K562 (cell line): ENCODE measurements around the gene ITPR1. TPM values are rescaled to one million over a fixed set of nuclear protein-coding genes. Genes with fewer than 3 reads are reported as not detected.

Experiments used
- ATAC-seq: fragments of 200-7000 bp; cut with Tn5 transposase; 3 replicates; pipeline ENCODE4 v1.9.1; 2020; ENCODE audit warnings: moderate library complexity
- BruUV-seq: library from RNA; stranded (reverse); fragments of 400-500 nt; replicated peaks from 2 replicates; lab custom pipeline; 2021; lab: Mats Ljungman, UMichigan
- CTCF ChIA-PET: fragments of 300-600 bp; formaldehyde crosslinking; extraction: SDS; loops from one replicate; lab custom pipeline; 2021; ENCODE audit warnings: low intra/inter-chr PET ratio; lab: Yijun Ruan, JAX
- POLR2A ChIA-PET: fragments of 300-600, 350-650 bp; sonication (Branson Sonifier 250); formaldehyde crosslinking; extraction: SDS; loops from one replicate; lab custom pipeline; 2021; ENCODE audit warnings: antibody characterized with exemption, inconsistent platforms; lab: Yijun Ruan, JAX
- DNase-seq, 4 experiments: peaks; one replicate each; pipeline versions ENCODE4 v3.0.0 to v3.0.0-alpha.2; 2011 to 2018; ENCODE audit warnings: low spot score in 3 of 4, mixed read lengths in 3 of 4; ENCODE audit errors: extremely low read depth in 1 of 4
- FAIRE-seq: peaks from 2 replicates; lab custom pipeline; 2011; peaks lifted over from hg19 to GRCh38; lab: Jason Lieb, UNC
- H2AFZ ChIP-seq: 2 replicates; pipeline ENCODE4 v1.6.0; 2011; ENCODE audit warnings: low read depth, low read length, control low read depth, inconsistent platforms
- H3K27ac ChIP-seq: fragments of 200-600 bp; 3 replicates; pipeline ENCODE4 v1.8.0; 2011; ENCODE audit warnings: low read depth, mild to moderate bottlenecking, control low read depth, inconsistent platforms, low read length, moderate library complexity, mixed read lengths; ENCODE audit errors: extremely low read depth
- H3K27me3 ChIP-seq, 2 experiments: fragments of 300-600 bp in 1 of 2; 2 replicates in 1 of 2; 3 replicates in 1 of 2; pipeline versions ENCODE4 v1.6.0 to v1.8.0; 2011; ENCODE audit warnings: inconsistent platforms in 2 of 2, low read length in 2 of 2, mild to moderate bottlenecking in 1 of 2, mixed read lengths in 1 of 2, moderate library complexity in 1 of 2; ENCODE audit not compliant: control insufficient read depth in 2 of 2, insufficient read depth in 2 of 2
- H3K36me3 ChIP-seq: fragments of 300-600 bp; 3 replicates; pipeline ENCODE4 v1.8.0; 2011; ENCODE audit warnings: mild to moderate bottlenecking, low read length, inconsistent platforms; ENCODE audit not compliant: control insufficient read depth, insufficient read depth
- H3K4me1 ChIP-seq, 2 experiments: fragments of 200-600 bp in 1 of 2; replicated peaks in 1 of 2; 2 replicates in 1 of 2; 3 replicates in 1 of 2; pipeline versions ENCODE4 v1.5.1 to v1.8.0; 2011; ENCODE audit warnings: inconsistent platforms in 2 of 2, low read length in 2 of 2, mild to moderate bottlenecking in 1 of 2, mixed read lengths in 1 of 2, moderate library complexity in 1 of 2; ENCODE audit not compliant: control insufficient read depth in 2 of 2, insufficient read depth in 2 of 2
- H3K4me2 ChIP-seq: 2 replicates; pipeline ENCODE4 v1.6.1; 2011; ENCODE audit warnings: low read length, control low read depth, inconsistent platforms, mixed read lengths; ENCODE audit not compliant: insufficient read depth
- H3K4me3 ChIP-seq: fragments of 200-600 bp; sonication (generic), shearing (Covaris generic); 2 replicates; pipeline ENCODE4 v1.5.1; 2016; ENCODE audit warnings: control low read depth, inconsistent platforms
- H3K79me2 ChIP-seq: fragments of 200-600 bp; 3 replicates; pipeline ENCODE4 v1.8.0; 2011; ENCODE audit warnings: low read length, inconsistent platforms; ENCODE audit not compliant: control insufficient read depth, insufficient read depth
- H3K9ac ChIP-seq, 2 experiments: 2 replicates each; pipeline versions ENCODE4 v1.6.0 to v1.6.1; 2011; ENCODE audit warnings: low read depth in 2 of 2, low read length in 2 of 2, control low read depth in 1 of 2, inconsistent platforms in 1 of 2, mild to moderate bottlenecking in 1 of 2, mixed read lengths in 1 of 2; ENCODE audit not compliant: insufficient read depth in 1 of 2
- H3K9me1 ChIP-seq: one replicate; pipeline ENCODE4 v1.6.0; 2011; ENCODE audit warnings: inconsistent platforms, mild to moderate bottlenecking, low read length, moderate library complexity; ENCODE audit not compliant: control insufficient read depth, insufficient read depth
- H3K9me3 ChIP-seq: replicated peaks from 2 replicates; pipeline ENCODE4 v1.5.1; 2011; ENCODE audit warnings: low read depth, low read length, inconsistent platforms; ENCODE audit not compliant: control insufficient read depth, insufficient read depth
- H4K20me1 ChIP-seq: replicated peaks from 2 replicates; pipeline ENCODE4 v1.6.1; 2011; ENCODE audit warnings: low read length, inconsistent platforms, mixed read lengths; ENCODE audit not compliant: control insufficient read depth, insufficient read depth
- AFF1 ChIP-seq, 2 experiments: fragments of 450-650 bp; IDR thresholded peaks; 2 replicates each; pipeline ENCODE4 v1.6.1; 2018; ENCODE audit warnings: mild to moderate bottlenecking in 2 of 2, low read depth in 1 of 2; ENCODE audit not compliant: partially characterized antibody in 2 of 2
- CEBPG ChIP-seq, 3 experiments: fragments of 200-800 bp in 1 of 3; sonication (Bioruptor generic) in 1 of 3; sonication (generic) in 1 of 3; formaldehyde crosslinking in 1 of 3; IDR thresholded peaks in 2 of 3; conservative IDR thresholded peaks in 1 of 3; 2 replicates each; pipeline versions ENCODE4 v1.6.1 to v1.8.0; 2016 to 2022; ENCODE audit warnings: missing compliant biosample characterization in 2 of 3, missing genetic modification characterization in 2 of 3, mild to moderate bottlenecking in 1 of 3, missing genetic modification reagents in 1 of 3
- CXXC5 ChIP-seq: fragments of 250-450 bp; sonication (Bioruptor Pico); IDR thresholded peaks from 2 replicates; pipeline ENCODE4 v1.8.0; 2022; ENCODE audit warnings: inconsistent platforms, mild to moderate bottlenecking, moderate library complexity
- NFRKB ChIP-seq: fragments of 450-650 bp; IDR thresholded peaks from 2 replicates; pipeline ENCODE4 v1.6.1; 2016; ENCODE audit warnings: low read depth
- NR2C2 ChIP-seq, 2 experiments: fragments of 200-800 bp in 1 of 2; sonication (Bioruptor generic) in 1 of 2; sonication (generic) in 1 of 2; formaldehyde crosslinking in 1 of 2; IDR thresholded peaks; 2 replicates each; pipeline versions ENCODE4 v1.6.1 to v1.8.0; 2016 to 2022; ENCODE audit warnings: mild to moderate bottlenecking in 1 of 2, missing compliant biosample characterization in 1 of 2, missing genetic modification characterization in 1 of 2, missing genetic modification reagents in 1 of 2
- NR4A1 ChIP-seq, 2 experiments: fragments of 250-450 bp in 1 of 2; fragments of 450-650 bp in 1 of 2; sonication (Bioruptor Pico) in 1 of 2; IDR thresholded peaks; 2 replicates each; pipeline versions ENCODE4 v1.4.0 to v1.6.1; 2016 to 2020; ENCODE audit warnings: mild to moderate bottlenecking in 2 of 2, missing compliant biosample characterization in 1 of 2, missing genetic modification characterization in 1 of 2, moderate library complexity in 1 of 2
- RBFOX2 ChIP-seq: fragments of 200-400 bp; formaldehyde crosslinking; IDR thresholded peaks from 2 replicates; pipeline ENCODE4 v1.6.1; 2017; ENCODE audit warnings: low read depth, mild to moderate bottlenecking, low read length, moderate library complexity
- SOX6 ChIP-seq: fragments of 450-650 bp; IDR thresholded peaks from 2 replicates; pipeline ENCODE4 v1.6.1; 2014; ENCODE audit warnings: mild to moderate bottlenecking
- ZKSCAN3 ChIP-seq: fragments of 250-450 bp; sonication (Bioruptor Pico); IDR thresholded peaks from 2 replicates; pipeline ENCODE4 v1.4.0; 2020
- ZNF165 ChIP-seq: fragments of 250-450 bp; sonication (Bioruptor Pico); IDR thresholded peaks from 2 replicates; pipeline ENCODE4 v1.4.0; 2020; ENCODE audit warnings: borderline replicate concordance
- WGBS: fragments of 100-300 bp; shearing (Covaris generic); methylation state at CpG from one replicate; pipeline ENCODE4 v1.1.6; 2016; ENCODE audit warnings: low coverage, mixed read lengths; ENCODE audit not compliant: insufficient coverage; ENCODE audit errors: missing lambda C conversion rate; 5-methylcytosine and 5-hydroxymethylcytosine counted together
- in situ Hi-C: fragments of 300-500 bp; cut with MboI; formaldehyde crosslinking; loops from 4 replicates; pipeline ENCODE4 v1.15.0; 2018; ENCODE audit warnings: inconsistent platforms, mixed read lengths
- intact Hi-C: fragments of 100-400 bp; cut with micrococcal nuclease; formaldehyde crosslinking; loops from 2 replicates; pipeline ENCODE4 v1.14.2; 2022
- polyA plus RNA-seq, 8 experiments: library from polyadenylated mRNA; depleted of rRNA in 4 of 8; stranded (reverse) in 5 of 8; unstranded in 3 of 8; fragments of >200 nt; fragmentation: Nextera tagmentation in 2 of 8; fragmentation: Illumina TruSeq in 1 of 8; extraction: Ambion mirVana in 2 of 8; extraction: Trizol in 1 of 8; gene quantifications; 2 replicates each; pipeline versions ENCODE4 v1.2.1 to v1.2.3, GENCODE V29; 2011 to 2014; ENCODE audit warnings: inconsistent platforms in 1 of 8, missing spikeins in 1 of 8
- total RNA-seq, 7 experiments: library from RNA; depleted of rRNA in 6 of 7; stranded (reverse); fragments of >200 nt in 6 of 7; fragmentation: Illumina TruSeq in 2 of 7; extraction: Trizol in 2 of 7; gene quantifications; 2 replicates each; pipeline versions ENCODE4 v1.2.1 to v1.2.3, GENCODE V29; 2011 to 2021; ENCODE audit warnings: low replicate concordance in 1 of 7
- TF ChIP-seq, protein P1 (sequence below): fragments of 250-450 bp; sonication (Bioruptor Pico); IDR thresholded peaks from 2 replicates; pipeline ENCODE4 v1.5.1; 2021; ENCODE audit warnings: mild to moderate bottlenecking
- TF ChIP-seq, protein P2 (sequence below): sonication (generic); formaldehyde crosslinking; IDR thresholded peaks from 2 replicates; pipeline ENCODE4 v1.8.1; 2022; ENCODE audit warnings: missing genetic modification reagents

ITPR1 gene
- total and polyA plus RNA-seq, 9 of the 15 experiments (the other 6 are each of a cell fraction or from before 2014, with no cell fraction given): 22.4 to 40.0 (median 27.4) TPM

DNA sequence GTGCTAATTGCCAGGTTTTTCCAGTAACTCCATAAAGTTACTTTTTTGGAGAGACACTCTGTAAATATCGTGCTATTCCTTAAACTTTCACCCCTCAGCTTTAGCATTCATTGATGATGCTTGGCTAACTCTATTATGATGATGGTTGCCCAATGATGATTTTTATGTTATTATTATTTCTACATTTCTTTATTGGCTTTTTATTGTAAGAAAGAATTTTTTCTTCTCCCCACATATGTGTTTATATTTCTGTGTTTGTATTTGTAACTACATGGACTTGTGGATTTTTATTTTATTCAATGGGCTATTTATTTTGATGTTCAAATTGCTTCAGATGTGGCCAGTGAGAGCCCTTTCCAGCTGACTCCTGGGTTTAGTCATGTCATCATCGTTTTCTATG lies 323.6 kb downstream of the ITPR1 start:
- FAIRE-seq: no peak
- no peaks in the 10 kb centered on the region for H4K20me1 ChIP-seq

More for the DNA sequence above, 323.6 kb downstream of the ITPR1 start:
- WGBS: 4% methylated on average over 2 of the region's 2 CpGs
- POLR2A ChIA-PET: interaction anchor here (0.7 to 4.9 kb wide), 10 partner anchors 10 to 342 kb away, joined by 3 to 61 read pairs (median 3); no protein-coding TSS in a partner anchor
- in situ Hi-C loops (loop anchor here (5.0 kb wide), 1 partner anchor 161 kb away; the partner anchor contains the start of gene BHLHE40), intact Hi-C loops (no loop called here)
- no peak for TF ChIP-seq ZKSCAN3 (CRISPR knock-in tag)
- 0 out of 2 replicates have a peak, but pooled peaks have one; percentile 13 for TF ChIP-seq NFRKB
- peak; percentile 4; the same call in 1 of the 2 replicates for TF ChIP-seq SOX6
- no peak for TF ChIP-seq NR2C2 (CRISPR knock-in tag; IDR thresholded peaks at IDR 0.05)
- TF ChIP-seq NR2C2 (tag; IDR thresholded peaks at IDR 0.05): peak; percentile 50
- TF ChIP-seq ZNF165 (CRISPR knock-in tag): no peak
- TF ChIP-seq, protein P1, sequence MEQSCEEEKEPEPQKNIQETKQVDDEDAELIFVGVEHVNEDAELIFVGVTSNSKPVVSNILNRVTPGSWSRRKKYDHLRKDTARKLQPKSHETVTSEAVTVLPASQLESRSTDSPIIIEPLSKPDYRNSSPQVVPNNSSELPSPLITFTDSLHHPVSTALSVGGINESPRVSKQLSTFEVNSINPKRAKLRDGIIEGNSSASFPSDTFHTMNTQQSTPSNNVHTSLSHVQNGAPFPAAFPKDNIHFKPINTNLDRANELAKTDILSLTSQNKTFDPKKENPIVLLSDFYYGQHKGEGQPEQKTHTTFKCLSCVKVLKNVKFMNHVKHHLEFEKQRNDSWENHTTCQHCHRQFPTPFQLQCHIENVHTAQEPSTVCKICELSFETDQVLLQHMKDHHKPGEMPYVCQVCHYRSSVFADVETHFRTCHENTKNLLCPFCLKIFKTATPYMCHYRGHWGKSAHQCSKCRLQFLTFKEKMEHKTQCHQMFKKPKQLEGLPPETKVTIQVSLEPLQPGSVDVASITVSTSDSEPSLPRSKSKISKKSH: no peak
- TF ChIP-seq, protein P2, sequence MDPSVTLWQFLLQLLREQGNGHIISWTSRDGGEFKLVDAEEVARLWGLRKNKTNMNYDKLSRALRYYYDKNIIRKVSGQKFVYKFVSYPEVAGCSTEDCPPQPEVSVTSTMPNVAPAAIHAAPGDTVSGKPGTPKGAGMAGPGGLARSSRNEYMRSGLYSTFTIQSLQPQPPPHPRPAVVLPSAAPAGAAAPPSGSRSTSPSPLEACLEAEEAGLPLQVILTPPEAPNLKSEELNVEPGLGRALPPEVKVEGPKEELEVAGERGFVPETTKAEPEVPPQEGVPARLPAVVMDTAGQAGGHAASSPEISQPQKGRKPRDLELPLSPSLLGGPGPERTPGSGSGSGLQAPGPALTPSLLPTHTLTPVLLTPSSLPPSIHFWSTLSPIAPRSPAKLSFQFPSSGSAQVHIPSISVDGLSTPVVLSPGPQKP (CRISPR knock-in tag): no peak
- TF ChIP-seq NR4A1 (CRISPR knock-in tag; IDR thresholded peaks at IDR 0.05): no peak
- TF ChIP-seq NR4A1 (tag; IDR thresholded peaks at IDR 0.05): peak; percentile 11; the same call in 1 of the 2 replicates
- TF ChIP-seq CEBPG (CRISPR knock-in tag; IDR thresholded peaks at IDR 0.05): no peak
- TF ChIP-seq CEBPG (tag; conservative IDR thresholded peaks at IDR 0.05 in 1 of 2, IDR thresholded peaks at IDR 0.05 in 1 of 2): 0 out of 4 replicates have a peak, but pooled peaks of 1 of the 2 experiments have one; percentile 11
- TF ChIP-seq RBFOX2: peak; percentile 28; the same call in 1 of the 2 replicates
- 0 out of 2 replicates have a peak, but pooled peaks have one; percentile 4 for TF ChIP-seq CXXC5
- TF ChIP-seq AFF1 (IDR thresholded peaks at IDR 0.05; ENCODE audit: low read depth in 1 of 2, partially characterized antibody in 2 of 2): peak in 1 of 2 experiments; percentile 50
- Histone ChIP-seq H3K4me1 (peaks cover 22 to 79% of the 10 kb centered on the region in 2 experiments), H2AFZ (peak overlapping the region; percentile 69), H3K27ac (peak overlapping the region; percentile 93), H3K4me3 (peak overlapping the region; percentile 39), H3K9me1 (no peaks in the 10 kb centered on the region), H3K4me2 (peak overlapping the region; percentile 96), H3K36me3 (peaks cover 59% of the 10 kb centered on the region), H3K79me2 (peaks cover 63% of the 10 kb centered on the region), H3K9me3 (no peaks in the 10 kb centered on the region), H3K9ac (peak overlapping the region; percentile 79 to 85; a peak in 3 of 4 replicates), H3K27me3 (no peaks in the 10 kb centered on the region)
- CTCF ChIA-PET: no interaction called here
- no TSS peak for BruUV-seq
- DNase-seq: no peak
- no peak for ATAC-seq
